Inferior parietal cortex (tissue), 1 donor: ENCODE data around the gene JAZF1.

Source experiments
- DNase-seq: peaks from one replicate; pipeline ENCODE4 v3.0.0-alpha.2; 2016; ENCODE audit errors: extremely low spot score

Gene JAZF1

GRCh38 chr7:28008911-28009310 lies 171.7 kb downstream of the JAZF1 start:
- no peak for DNase-seq

GRCh38 chr7:28008171-28008570 lies 172.4 kb downstream of the JAZF1 start:
- no peak for DNase-seq

GRCh38 chr7:28006491-28006890 lies 174.1 kb downstream of the JAZF1 start:
- DNase-seq = no peak

- DNase-seq = no peak
These were observed 174.8 kb downstream of the JAZF1 start for GRCh38 chr7:28005847-28006231.

- DNase-seq = no peak
These were observed 175.3 kb downstream of the JAZF1 start for GRCh38 chr7:28005075-28005846.

- DNase-seq = no peak
These were observed 177.2 kb downstream of the JAZF1 start for GRCh38 chr7:28003408-28003807.

- DNase-seq = no peak
These were observed 178.0 kb downstream of the JAZF1 start for GRCh38 chr7:28002638-28003037.

- no peak for DNase-seq
These were observed 178.7 kb downstream of the JAZF1 start for GRCh38 chr7:28001896-28002295.

GRCh38 chr7:27999829-28000228 lies 180.8 kb downstream of the JAZF1 start:
- DNase-seq = no peak

- no peak for DNase-seq
These were observed 182.2 kb downstream of the JAZF1 start for GRCh38 chr7:27998382-27998781.

- DNase-seq = no peak
These were observed 183.3 kb downstream of the JAZF1 start for GRCh38 chr7:27997188-27997707.

GRCh38 chr7:27996141-27996540 lies 184.5 kb downstream of the JAZF1 start:
- no peak for DNase-seq

- DNase-seq = no peak
These were observed 185.4 kb downstream of the JAZF1 start for GRCh38 chr7:27995228-27995627.

GRCh38 chr7:27994639-27995038 lies 186.0 kb downstream of the JAZF1 start:
- DNase-seq = no peak

- DNase-seq = no peak
These were observed 187.7 kb downstream of the JAZF1 start for GRCh38 chr7:27992755-27993493.

- no peak for DNase-seq
These were observed 188.5 kb downstream of the JAZF1 start for GRCh38 chr7:27992097-27992496.

GRCh38 chr7:27991006-27991528 lies 189.5 kb downstream of the JAZF1 start:
- DNase-seq = no peak

- DNase-seq = no peak
These were observed 204.1 kb downstream of the JAZF1 start for GRCh38 chr7:27976531-27976930.

- no peak for DNase-seq
These were observed 207.0 kb downstream of the JAZF1 start for GRCh38 chr7:27973625-27974024.

GRCh38 chr7:27972276-27972675 lies 208.3 kb downstream of the JAZF1 start:
- no peak for DNase-seq

GRCh38 chr7:27971171-27971812 lies 209.3 kb downstream of the JAZF1 start:
- no peak for DNase-seq

- no peak for DNase-seq
These were observed 210.2 kb downstream of the JAZF1 start for GRCh38 chr7:27970350-27970749.
